ENCODE data around the gene LRRC63. TPM values are rescaled to one million over a fixed set of nuclear protein-coding genes. Genes with fewer than 3 reads are reported as not detected.

The LRRC63 gene
- total RNA-seq, 1 experiment from 2014 or later = not detected

GRCh38 chr13:46315036-46315435, 103.3 kb downstream of the LRRC63 start:
- H3K36me3 ChIP-seq (ENCODE audit: control insufficient read depth in 1 of 2, insufficient read depth in 2 of 2, low read length in 2 of 2) = no peaks in the 10 kb centered on the region
- H3K9ac ChIP-seq (ENCODE audit: low read length) = no peak overlapping the region
- intact Hi-C loops (cut with micrococcal nuclease) = no loop called here
- DNase-seq (ENCODE audit: low read depth, low spot score) = no peak
- H3K79me2 ChIP-seq (ENCODE audit: insufficient read depth, low read length) = no peaks in the 10 kb centered on the region
- no TSS peak for BruUV-seq (replicated peaks)
- H3K9me3 ChIP-seq (ENCODE audit: control insufficient read depth in 1 of 2, insufficient read depth in 1 of 2, low read depth in 1 of 2, low read length in 2 of 2) = no peaks in the 10 kb centered on the region
- TF ChIP-seq EGR1 (IDR thresholded peaks at IDR 0.05; ENCODE audit: low read depth) = no peak
- no peak for TF ChIP-seq TCF7L2 (IDR thresholded peaks at IDR 0.05; ENCODE audit: borderline replicate concordance, extremely low read depth, insufficient read depth, insufficient read length)
- no peak for TF ChIP-seq JUND (IDR thresholded peaks at IDR 0.05)
- TF ChIP-seq SIN3A (IDR thresholded peaks at IDR 0.05; ENCODE audit: low read depth) = no peak
- TF ChIP-seq ZNF274 (IDR thresholded peaks at IDR 0.05; ENCODE audit: low read depth, low read length) = no peak
- TF ChIP-seq POLR2AphosphoS5 (IDR thresholded peaks at IDR 0.05; ENCODE audit: low read depth, low read length) = no peak
- no peak for TF ChIP-seq POLR2A (IDR thresholded peaks at IDR 0.05; ENCODE audit: borderline replicate concordance, extremely low read depth, insufficient read depth, insufficient read length)
- no peak for TF ChIP-seq RAD21 (IDR thresholded peaks at IDR 0.05; ENCODE audit: low read depth)
- TF ChIP-seq YY1 (IDR thresholded peaks at IDR 0.05; ENCODE audit: extremely low read depth, insufficient replicate concordance, low read depth, low read length) = no peak
- TF ChIP-seq ELF1 (IDR thresholded peaks at IDR 0.05; ENCODE audit: borderline replicate concordance, low read depth) = no peak
- TF ChIP-seq ZFX (IDR thresholded peaks at IDR 0.05) = no peak
- no peak for TF ChIP-seq ZBTB33 (IDR thresholded peaks at IDR 0.05; ENCODE audit: extremely low read depth, insufficient replicate concordance, low read length)
- no peak for TF ChIP-seq FOSL1 (IDR thresholded peaks at IDR 0.05; ENCODE audit: low read depth)
- no peak for TF ChIP-seq MAX (IDR thresholded peaks at IDR 0.05)
- TF ChIP-seq EZH2 (IDR thresholded peaks at IDR 0.05) = no peak
- ATAC-seq = no peak
- no peak overlapping the region for H2AFZ ChIP-seq (ENCODE audit: low read depth, low read length, poor library complexity, severe bottlenecking)
- H3K4me2 ChIP-seq (ENCODE audit: low read length) = no peak overlapping the region
- H3K27me3 ChIP-seq (ENCODE audit: insufficient read depth, low read length) = no peaks in the 10 kb centered on the region
- CTCF ChIA-PET = no interaction called here
- no peak overlapping the region for H3K4me3 ChIP-seq (replicated peaks in 1 of 2; ENCODE audit: low read depth in 1 of 2, low read length in 2 of 2)
- POLR2A ChIA-PET = no interaction called here
- no peak overlapping the region for H3K27ac ChIP-seq (ENCODE audit: low read depth, low read length)
- no peaks in the 10 kb centered on the region for H3K4me1 ChIP-seq (ENCODE audit: control insufficient read depth in 1 of 2, insufficient read depth in 2 of 2, low read length in 2 of 2)
- RAD21 ChIA-PET (ENCODE audit: low non-redundant PET in 1 of 2, low total read pairs in 2 of 2, uncharacterized antibody in 2 of 2, unreplicated experiment in 2 of 2) = no interaction called here
- no peaks in the 10 kb centered on the region for H3K9me2 ChIP-seq (ENCODE audit: insufficient read depth)
- no peaks in the 10 kb centered on the region for H4K20me1 ChIP-seq (ENCODE audit: insufficient read depth)

All from HCT116 (cell line).